NCI-H2196 (cell line): ENCODE data around the gene XKRX.

ENCODE experiments used
- DNase-seq: peaks from one replicate; lab custom pipeline; 2025; ENCODE audit not compliant: unreplicated experiment; lab: John Stamatoyannopoulos, UW

XKRX gene

DNA sequence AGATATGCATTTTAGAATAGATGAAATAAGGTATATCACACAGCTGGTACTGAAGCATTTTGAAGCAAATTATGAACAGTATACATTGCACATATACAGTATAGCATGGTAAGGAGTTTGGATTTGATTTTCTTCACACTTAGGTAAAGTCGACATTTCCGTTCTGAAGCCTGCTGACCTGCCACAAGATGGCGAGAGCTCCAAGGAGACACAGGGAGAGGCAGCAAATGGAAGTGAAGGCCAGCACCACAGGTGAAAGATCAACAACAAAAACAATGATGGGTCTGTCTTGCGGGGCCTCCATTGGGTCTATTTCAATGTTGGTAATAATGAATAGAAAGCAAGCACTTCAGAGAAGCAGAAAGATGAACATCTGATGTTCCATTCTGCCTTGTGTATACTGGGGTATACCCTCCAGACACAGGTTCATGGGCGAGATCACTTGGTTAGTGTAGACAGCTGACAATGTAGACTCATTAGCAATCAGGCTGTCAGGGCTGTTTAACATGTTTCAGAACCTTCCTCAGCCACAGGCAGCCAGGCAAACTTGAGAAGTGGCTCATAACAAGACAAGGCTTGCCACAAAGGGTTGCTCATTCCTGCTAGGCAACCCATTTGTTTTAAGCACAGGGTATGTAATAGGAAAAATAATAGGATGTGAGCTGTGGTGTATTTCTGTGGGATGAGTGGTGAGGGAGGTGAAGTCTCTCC, 33.2 kb downstream of the XKRX start:
- DNase-seq, result peak; percentile 7

DNA sequence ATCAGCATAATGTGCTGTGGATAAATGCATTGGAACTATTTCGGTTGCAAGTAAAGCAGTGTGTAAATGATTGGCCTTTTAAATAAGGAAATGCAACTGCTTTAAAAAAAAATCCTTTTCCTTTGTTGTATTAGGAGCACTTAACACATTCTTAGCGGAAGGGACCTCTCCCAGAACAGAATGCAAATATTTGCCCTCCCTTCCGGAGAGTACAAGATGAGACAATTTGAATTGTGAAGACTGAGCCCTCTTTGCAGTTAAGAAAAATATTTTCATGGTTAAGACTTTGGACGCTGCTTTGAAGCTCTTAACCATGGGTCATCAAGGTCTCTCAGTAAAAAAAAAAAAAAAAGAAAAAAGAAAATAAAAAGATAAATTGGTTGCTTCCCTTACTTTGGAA, 45.1 kb downstream of the XKRX start:
- DNase-seq, result no peak

DNA sequence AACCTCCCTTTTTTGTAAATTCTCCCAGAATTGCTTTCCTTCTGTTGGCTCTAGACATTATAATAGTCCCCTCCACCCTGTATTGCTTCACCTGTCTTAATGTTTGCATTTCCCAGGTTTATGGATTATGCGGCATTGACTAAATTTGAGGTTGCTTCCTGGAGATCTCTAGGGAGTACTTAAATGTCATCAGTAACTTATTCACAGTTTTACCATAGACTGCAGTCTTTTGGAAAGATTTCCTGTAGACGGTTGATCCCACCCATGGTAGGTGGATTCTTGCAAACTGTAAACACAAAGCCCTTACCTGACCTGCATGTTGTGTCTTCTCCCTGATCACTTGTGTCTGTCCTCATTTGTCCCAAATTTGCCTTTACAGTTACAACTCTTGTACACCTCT, 48.3 kb downstream of the XKRX start:
- no peak for DNase-seq

DNA sequence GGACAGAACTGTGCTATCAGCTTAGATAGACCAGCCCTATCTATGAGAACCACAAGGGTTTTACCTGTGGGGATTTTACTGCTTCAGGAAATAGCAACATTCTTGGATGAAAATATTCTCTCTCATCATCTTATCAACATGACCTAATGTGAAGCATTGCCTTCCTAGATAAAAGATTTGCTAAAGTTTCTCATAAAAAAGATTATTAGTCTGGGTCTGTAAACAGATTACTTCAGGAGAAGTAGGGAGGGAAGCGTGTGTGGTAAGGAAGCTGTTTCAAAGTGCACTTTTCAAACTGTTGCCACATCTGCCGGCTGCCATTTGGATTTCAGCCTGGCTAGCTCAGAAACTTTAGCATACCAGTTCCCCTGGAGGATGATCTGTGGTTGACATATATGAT, 54.4 kb downstream of the XKRX start, which contains the start of gene NOX1:
NOX1 (minus strand) TSS at position 35 of the 400 bp plus-strand sequence. CDS start 220 bp downstream, outside the sequence.
- no peak for DNase-seq

DNA sequence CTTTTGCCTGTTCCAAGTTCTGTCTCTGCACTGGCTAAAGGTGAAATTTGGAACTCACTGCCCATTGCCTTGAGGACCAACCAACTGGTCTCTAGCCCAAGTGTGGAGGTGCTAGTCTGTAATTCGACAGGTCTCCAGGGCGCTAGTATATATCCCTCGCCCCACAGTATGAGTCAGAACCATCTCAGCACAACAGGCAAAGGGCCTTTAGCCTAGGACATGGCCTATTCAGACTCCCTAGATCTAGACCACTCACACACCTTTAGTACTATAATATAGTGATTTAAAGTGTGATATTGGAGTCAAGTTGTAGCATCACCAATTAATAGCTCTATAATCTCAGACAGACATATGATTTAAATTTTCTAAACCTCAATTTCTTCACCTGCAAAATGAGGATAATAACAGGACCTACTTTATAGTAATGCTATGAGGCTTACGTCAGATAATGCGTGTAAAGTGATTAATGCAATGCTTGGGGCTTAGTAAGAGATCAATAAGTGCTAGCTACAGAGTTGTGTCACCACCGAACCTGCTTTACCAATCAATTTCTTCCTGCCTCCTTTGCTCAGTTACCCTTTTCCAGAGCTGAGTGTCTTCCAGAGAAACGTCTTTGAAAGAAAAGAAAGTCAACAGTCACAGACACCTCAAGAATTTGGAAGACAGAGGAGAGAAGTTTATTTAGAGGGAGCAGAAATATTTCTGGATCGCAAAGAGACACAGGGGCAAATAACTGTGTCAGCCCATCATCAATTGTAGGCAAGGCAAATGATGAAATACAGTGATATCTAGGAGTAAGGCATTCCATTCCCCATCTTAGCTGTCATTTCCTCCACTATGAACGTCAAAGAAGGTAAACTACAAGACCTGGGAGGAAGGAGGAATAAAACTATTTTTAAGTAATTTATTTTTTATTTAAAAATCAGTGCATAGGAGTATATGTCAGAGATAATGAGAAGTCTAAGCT, 56.8 kb downstream of the XKRX start:
- DNase-seq, result no peak

DNA sequence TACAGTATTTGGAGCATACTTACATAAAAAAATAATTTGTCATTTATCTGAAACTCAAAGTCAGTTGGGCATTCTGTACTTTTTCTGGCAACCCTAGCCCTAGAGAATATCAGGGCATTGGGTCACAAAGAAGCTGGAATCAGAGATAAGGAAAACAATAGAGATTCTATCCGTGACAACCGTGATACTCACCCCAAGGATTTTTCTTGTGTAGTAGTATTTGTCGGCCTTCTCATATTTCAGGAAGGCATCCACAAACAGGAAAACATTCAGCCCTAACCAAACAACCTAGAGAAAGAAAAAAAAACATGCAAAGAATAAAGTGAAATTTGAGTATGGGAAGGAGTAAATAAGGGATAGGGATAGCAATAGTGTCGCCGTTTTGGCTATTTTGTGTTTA, 58.2 kb downstream of the XKRX start:
- no peak for DNase-seq

DNA sequence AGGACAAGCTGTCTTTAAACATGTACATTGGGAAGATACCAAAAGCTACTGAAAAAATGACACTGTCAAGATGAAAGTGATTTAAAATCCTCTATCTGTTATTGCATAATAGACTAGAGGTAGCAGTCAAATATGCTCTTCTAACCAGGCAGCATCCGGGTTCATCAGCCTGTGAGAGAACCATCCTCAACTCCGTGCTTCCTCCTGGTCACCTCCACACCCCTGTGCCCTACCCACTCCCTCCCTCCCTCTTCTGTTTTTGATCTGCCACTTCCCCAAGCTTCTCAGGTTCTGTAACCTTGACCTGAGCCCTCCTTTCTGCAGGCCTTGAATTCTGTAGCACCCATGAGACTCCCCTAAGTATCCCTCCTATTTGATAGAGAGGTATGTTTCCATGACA, 60.4 kb downstream of the XKRX start:
- DNase-seq, result no peak

DNA sequence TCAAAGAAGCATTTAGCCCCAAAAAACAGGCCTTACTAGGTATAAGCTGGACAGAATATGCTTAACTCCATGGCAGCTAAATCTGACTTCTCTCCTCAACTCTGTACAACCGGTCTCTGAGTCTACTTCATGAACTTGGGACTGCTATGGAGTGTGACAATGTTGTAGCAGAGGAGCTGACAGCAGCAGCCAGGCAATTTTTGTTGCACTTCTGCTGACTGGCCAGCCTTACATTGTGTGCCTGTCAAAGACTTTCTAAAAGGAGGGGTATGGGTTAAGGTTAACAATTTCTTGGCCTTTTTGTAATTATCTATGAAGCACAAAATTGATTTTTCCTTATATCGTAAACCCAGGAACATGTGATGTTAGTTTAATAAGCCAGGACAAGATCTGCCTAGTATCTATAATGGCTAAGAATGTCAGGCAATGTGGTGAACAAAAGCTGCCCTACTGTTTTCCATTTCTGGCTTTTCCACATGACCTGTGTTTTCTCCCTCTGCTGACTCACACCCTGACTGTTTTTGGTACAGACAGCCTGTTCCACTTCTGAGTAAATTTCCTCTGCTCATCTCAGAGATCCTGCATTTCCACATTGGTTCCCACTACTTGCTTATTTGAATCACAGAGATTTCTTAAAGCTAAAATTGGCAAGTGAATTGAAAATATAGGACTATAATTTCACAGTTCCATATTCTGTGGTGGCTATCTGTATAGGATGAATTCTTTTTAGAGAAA, 63.9 kb downstream of the XKRX start:
- DNase-seq, result no peak
